HTERT RPE-1 (cell line): Measurements from ENCODE around the gene OR5AU1.
"Not testable (repeated sequence)": the region's sequence is repeated elsewhere in the genome, so short reads cannot be mapped to it uniquely, and the experiment has no call there.

Experiments used
- in situ Hi-C: fragments of 300-500 bp; cut with MboI; formaldehyde crosslinking; loops from 4 replicates; pipeline ENCODE4 v1.14.3; 2020; ENCODE audit warnings: low sequenced_read_pairs

Gene OR5AU1

GRCh38 chr14:21182166-21182565 is 26.3 kb upstream of the OR5AU1 start:
- in situ Hi-C loops: no loop called here

- in situ Hi-C loops: no loop called here
These were observed 15.3 kb upstream of the OR5AU1 start for GRCh38 chr14:21171128-21171527.

- in situ Hi-C loops: no loop called here
These were observed 13.7 kb upstream of the OR5AU1 start for GRCh38 chr14:21169573-21169972.

- in situ Hi-C loops: no loop called here
These were observed 12.2 kb upstream of the OR5AU1 start for GRCh38 chr14:21168055-21168454.

- in situ Hi-C loops: not testable (repeated sequence)
These were observed 9.8 kb upstream of the OR5AU1 start for GRCh38 chr14:21165670-21166069.

- in situ Hi-C loops: not testable (repeated sequence)
These were observed 9.2 kb upstream of the OR5AU1 start for GRCh38 chr14:21165002-21165605.

GRCh38 chr14:21163871-21164291 is 8.0 kb upstream of the OR5AU1 start:
- in situ Hi-C loops: no loop called here

- in situ Hi-C loops: no loop called here
These were observed 6.2 kb upstream of the OR5AU1 start for GRCh38 chr14:21162081-21162480.

- in situ Hi-C loops: no loop called here
These were observed 4.3 kb upstream of the OR5AU1 start for GRCh38 chr14:21160061-21160610.

GRCh38 chr14:21158175-21158574 is 2.3 kb upstream of the OR5AU1 start:
- in situ Hi-C loops: not testable (repeated sequence)

GRCh38 chr14:21149641-21150367 is 6.1 kb downstream of the OR5AU1 start:
- in situ Hi-C loops: no loop called here

GRCh38 chr14:21145437-21145836 is 10.4 kb downstream of the OR5AU1 start:
- in situ Hi-C loops: no loop called here

GRCh38 chr14:21142357-21142756 is 13.5 kb downstream of the OR5AU1 start:
- in situ Hi-C loops: no loop called here

GRCh38 chr14:21136024-21136423 is 19.8 kb downstream of the OR5AU1 start:
- in situ Hi-C loops: no loop called here

GRCh38 chr14:21133901-21134300 is 22.0 kb downstream of the OR5AU1 start:
- in situ Hi-C loops: no loop called here

GRCh38 chr14:21123429-21123828 is 32.4 kb downstream of the OR5AU1 start:
- in situ Hi-C loops: no loop called here

- in situ Hi-C loops: no loop called here
These were observed 34.7 kb downstream of the OR5AU1 start for GRCh38 chr14:21121122-21121521.

- in situ Hi-C loops: no loop called here
These were observed 35.2 kb downstream of the OR5AU1 start for GRCh38 chr14:21120686-21121085.

- in situ Hi-C loops: no loop called here
These were observed 36.9 kb downstream of the OR5AU1 start for GRCh38 chr14:21118933-21119332.

- in situ Hi-C loops: no loop called here
These were observed 42.5 kb downstream of the OR5AU1 start for GRCh38 chr14:21113369-21113768.

- in situ Hi-C loops: no loop called here
These were observed 43.6 kb downstream of the OR5AU1 start for GRCh38 chr14:21112255-21112654.

GRCh38 chr14:21109377-21110138 is 46.3 kb downstream of the OR5AU1 start:
- in situ Hi-C loops: no loop called here
